Lower leg skin (tissue), 4 donors: ENCODE measurements around the gene DDR1. TPM values are rescaled to one million over a fixed set of nuclear protein-coding genes. Genes with fewer than 3 reads are reported as not detected.

ENCODE experiments used
- DNase-seq, 2 donors: peaks; one replicate each; pipeline ENCODE4 v3.0.0-alpha.2; 2019; ENCODE audit warnings: low spot score in 2 of 2
- H3K4me3 ChIP-seq: fragments of 200-600 bp; sonication (generic); 2 replicates; pipeline ENCODE4 v1.5.1; 2017; ENCODE audit warnings: mild to moderate bottlenecking, low read depth; ENCODE audit not compliant: poor library complexity, severe bottlenecking
- CTCF ChIP-seq, 3 donors: fragments of 450-650 bp; IDR thresholded peaks; one replicate each; pipeline ENCODE4 v1.5.1; 2016; ENCODE audit warnings: antibody characterized with exemption in 3 of 3, mild to moderate bottlenecking in 3 of 3, moderate library complexity in 2 of 3
- POLR2A ChIP-seq, 2 donors: fragments of 450-650 bp; IDR thresholded peaks; one replicate each; pipeline ENCODE4 v1.6.1; 2016 to 2017; ENCODE audit warnings: antibody characterized with exemption in 2 of 2, mild to moderate bottlenecking in 1 of 2, moderate library complexity in 1 of 2
- WGBS, 2 donors: methylation state at CpG; one replicate each; pipeline ENCODE4 v1.1.5; 2018; 5-methylcytosine and 5-hydroxymethylcytosine counted together
- intact Hi-C: fragments of 100-400 bp; cut with DNase I; formaldehyde crosslinking; loops from one replicate; pipeline ENCODE4 v1.15.0; 2023; ENCODE audit warnings: low total_unique reads
- total RNA-seq, 4 donors: library from RNA; depleted of rRNA; stranded (reverse); fragments of >200 nt; gene quantifications; one replicate each; pipeline ENCODE4 v1.1.0, GENCODE V29; 2016

Gene DDR1
- total RNA-seq, result 100 to 1,000 TPM; 140 to 221 (median 194) TPM

DNA sequence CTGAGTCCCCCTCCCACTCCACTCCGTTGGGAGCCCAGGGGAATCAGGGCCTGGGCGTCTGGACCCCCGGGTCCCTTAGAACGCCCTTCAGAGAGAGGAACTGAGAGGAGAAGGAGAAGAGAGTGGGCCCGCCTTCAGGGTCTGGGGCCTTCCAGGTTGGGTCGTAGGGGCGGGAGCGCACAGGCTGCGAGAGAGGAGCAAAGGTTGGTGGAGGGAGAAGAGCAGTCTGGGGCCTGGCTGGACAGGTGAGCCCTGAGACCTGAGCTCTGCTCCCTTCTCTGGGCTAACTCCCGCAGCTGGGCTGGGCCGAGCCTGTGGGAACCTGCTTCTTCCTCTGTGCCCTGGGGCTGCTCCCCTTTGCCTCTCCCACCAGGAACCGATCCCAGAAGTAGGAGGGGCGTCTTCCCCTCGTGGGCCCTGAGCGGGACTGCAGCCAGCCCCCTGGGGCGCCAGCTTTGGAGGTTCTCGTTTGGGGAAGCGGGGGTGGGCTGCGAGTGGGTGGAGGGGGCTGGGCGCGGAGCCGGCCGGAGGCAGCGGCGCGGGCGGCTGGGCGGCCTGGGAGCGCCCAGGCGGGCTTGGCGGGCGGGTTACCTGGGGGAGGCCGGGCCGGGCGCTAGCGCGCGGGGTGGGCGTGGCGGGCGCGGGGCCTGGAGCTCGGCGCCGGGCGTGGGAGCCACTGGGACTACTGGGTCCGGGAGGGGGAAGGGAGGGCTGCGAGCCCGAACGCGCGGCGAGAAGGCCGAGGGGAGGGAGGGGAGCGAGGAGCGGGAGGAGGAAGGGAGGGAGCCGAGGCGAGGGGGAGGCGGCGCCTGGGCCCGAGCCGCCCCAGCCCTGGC, at the start of gene DDR1:
Gene DDR1 (plus strand): TSS at position 835 of the 836 bp plus-strand sequence. CDS start 4,211 bp downstream, outside the sequence.
- DNase-seq, result peak; percentile 70 to 96
- 12 to 14% methylated on average over 27 to 61 of the region's 62 CpGs for WGBS, 2 donors
- intact Hi-C loops, result no loop called here
- H3K4me3 ChIP-seq, result peak within 1 kb of the TSS; percentile 67
- TF ChIP-seq CTCF (IDR thresholded peaks at IDR 0.05) (no peak), POLR2A (IDR thresholded peaks at IDR 0.05) (no peak)

DNA sequence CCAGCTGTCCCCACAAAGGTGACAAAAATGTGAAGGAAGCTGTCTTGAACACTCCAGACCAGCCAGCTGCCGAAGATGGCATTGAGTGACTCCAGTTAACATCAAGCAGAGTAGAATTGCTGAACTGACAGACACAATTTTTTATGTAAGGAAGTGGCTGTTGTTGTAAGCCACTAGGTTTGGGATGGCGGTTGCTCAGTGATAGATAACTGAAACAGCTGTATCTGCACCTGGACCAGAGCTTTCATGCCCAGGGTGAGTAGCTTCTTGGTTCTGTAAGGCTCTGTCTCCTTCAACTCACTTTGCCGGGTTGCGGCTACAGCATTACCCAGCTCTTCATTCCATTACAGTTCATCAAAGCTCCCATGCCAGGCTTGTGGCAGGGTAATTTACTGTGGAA, 49.7 kb upstream of the DDR1 start:
- TF ChIP-seq POLR2A (IDR thresholded peaks at IDR 0.05), result no peak
- no peak for TF ChIP-seq CTCF (IDR thresholded peaks at IDR 0.05)
- DNase-seq, result no peak
- intact Hi-C loops, result no loop called here
- no peak overlapping the region for H3K4me3 ChIP-seq
- 80 to 86% methylated on average over 4 of the region's 4 CpGs for WGBS, 2 donors

DNA sequence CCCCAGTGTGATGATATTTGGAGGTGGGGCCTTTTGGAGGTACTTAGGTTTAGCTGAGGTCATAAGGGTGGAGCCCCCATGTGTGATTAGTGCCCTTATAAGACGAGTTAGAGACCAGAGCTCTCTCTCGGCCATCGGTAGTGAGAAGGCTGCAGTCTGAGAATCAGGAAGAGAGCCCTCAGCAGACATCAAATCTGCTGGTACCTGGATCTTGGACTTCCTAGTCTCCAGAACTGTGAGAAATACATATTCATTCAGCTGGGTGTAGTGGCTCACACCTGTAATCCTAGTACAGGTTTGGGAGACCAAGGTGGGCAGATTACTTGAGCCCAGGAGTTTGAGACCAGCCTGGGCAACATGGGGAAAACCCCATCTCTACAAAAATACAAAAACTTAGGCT, 48.7 kb upstream of the DDR1 start:
- intact Hi-C loops, result no loop called here
- no peak for TF ChIP-seq CTCF (IDR thresholded peaks at IDR 0.05)
- TF ChIP-seq POLR2A (IDR thresholded peaks at IDR 0.05), result no peak
- 86 to 98% methylated on average over 3 of the region's 3 CpGs for WGBS, 2 donors
- no peak for DNase-seq
- no peak overlapping the region for H3K4me3 ChIP-seq

- DNase-seq, result no peak
- TF ChIP-seq CTCF (IDR thresholded peaks at IDR 0.05) (no peak), POLR2A (IDR thresholded peaks at IDR 0.05) (no peak)
- no peak overlapping the region for H3K4me3 ChIP-seq
- 50 to 78% methylated on average over 1 of the region's 1 CpG for WGBS, 2 donors
- intact Hi-C loops, result no loop called here
Observed at GRCh38 chr6:30836431-30836866, 47.9 kb upstream of the DDR1 start.

- no peak overlapping the region for H3K4me3 ChIP-seq
- 60 to 65% methylated on average over 3 of the region's 3 CpGs for WGBS, 2 donors
- DNase-seq, result no peak
- intact Hi-C loops, result no loop called here
- TF ChIP-seq POLR2A (IDR thresholded peaks at IDR 0.05) (no peak), CTCF (IDR thresholded peaks at IDR 0.05) (no peak)
Observed at GRCh38 chr6:30836957-30837356, 47.4 kb upstream of the DDR1 start.
